ENCODE results near the gene NINJ1.

- no peak for TF ChIP-seq CTCF (IDR thresholded peaks at IDR 0.05)
- no peak for TF ChIP-seq POLR2A (IDR thresholded peaks at IDR 0.05)
- no peak for TF ChIP-seq EP300 (IDR thresholded peaks at IDR 0.05)
- TF ChIP-seq POLR2AphosphoS5 (IDR thresholded peaks at IDR 0.05) = no peak
Measured at GRCh38 chr9:93107151-93107824, 26.8 kb downstream of the NINJ1 start.
